Fibroblast of mammary gland (primary cell): ENCODE results near the gene TRPM2.
"Not testable (repeated sequence)": the region's sequence is repeated elsewhere in the genome, so short reads cannot be mapped to it uniquely, and the experiment has no call there.

Source experiments
- DNase-seq: peaks from one replicate; pipeline ENCODE4 v3.0.0-alpha.2; 2010; ENCODE audit warnings: low read depth
- H3K4me3 ChIP-seq: 2 replicates; pipeline ENCODE4 v1.5.1; 2011; ENCODE audit warnings: low read depth, mild to moderate bottlenecking, low read length, moderate library complexity; ENCODE audit not compliant: control insufficient read depth
- TF ChIP-seq, protein P1 (sequence below): conservative IDR thresholded peaks from 2 replicates; pipeline ENCODE4 v1.5.1; 2011; ENCODE audit warnings: low read depth, low read length, inconsistent platforms; ENCODE audit not compliant: control insufficient read depth, insufficient read depth

Gene TRPM2

DNA sequence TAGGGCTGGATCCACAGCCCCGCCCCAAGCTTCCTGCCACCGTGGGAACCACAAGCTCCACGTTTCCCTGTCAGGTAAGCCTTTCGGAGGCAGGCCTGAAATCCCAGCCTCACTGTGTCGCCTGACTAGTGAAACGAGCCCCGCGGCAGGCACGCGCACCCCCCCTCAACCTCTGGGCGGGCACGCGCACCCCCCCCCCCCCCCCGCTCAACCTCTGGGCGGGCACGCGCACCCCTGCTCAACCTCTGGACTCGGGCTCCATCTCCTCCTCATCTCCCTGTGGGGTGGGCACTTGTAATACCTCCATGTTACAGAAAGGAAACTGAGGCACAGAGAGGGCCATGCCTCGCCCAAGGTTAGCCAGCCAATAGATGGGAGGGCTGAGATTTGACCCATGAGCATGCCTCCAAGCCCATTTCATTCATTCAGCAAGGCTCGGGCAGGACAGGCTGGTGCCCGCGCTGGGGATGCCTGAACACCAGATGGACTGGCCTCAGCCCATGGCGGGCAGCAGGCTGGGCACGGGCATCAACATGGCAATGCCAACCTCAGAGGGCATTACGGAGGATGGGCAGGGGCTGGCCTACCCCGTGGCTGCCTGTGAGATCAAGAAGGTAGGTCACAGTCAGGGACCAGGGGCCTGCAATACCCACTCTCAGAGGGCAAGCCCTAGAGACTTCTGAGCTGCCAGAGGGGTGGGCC lies 18.9 kb upstream of the TRPM2 start:
- no peak for DNase-seq
- TF ChIP-seq, protein P1, sequence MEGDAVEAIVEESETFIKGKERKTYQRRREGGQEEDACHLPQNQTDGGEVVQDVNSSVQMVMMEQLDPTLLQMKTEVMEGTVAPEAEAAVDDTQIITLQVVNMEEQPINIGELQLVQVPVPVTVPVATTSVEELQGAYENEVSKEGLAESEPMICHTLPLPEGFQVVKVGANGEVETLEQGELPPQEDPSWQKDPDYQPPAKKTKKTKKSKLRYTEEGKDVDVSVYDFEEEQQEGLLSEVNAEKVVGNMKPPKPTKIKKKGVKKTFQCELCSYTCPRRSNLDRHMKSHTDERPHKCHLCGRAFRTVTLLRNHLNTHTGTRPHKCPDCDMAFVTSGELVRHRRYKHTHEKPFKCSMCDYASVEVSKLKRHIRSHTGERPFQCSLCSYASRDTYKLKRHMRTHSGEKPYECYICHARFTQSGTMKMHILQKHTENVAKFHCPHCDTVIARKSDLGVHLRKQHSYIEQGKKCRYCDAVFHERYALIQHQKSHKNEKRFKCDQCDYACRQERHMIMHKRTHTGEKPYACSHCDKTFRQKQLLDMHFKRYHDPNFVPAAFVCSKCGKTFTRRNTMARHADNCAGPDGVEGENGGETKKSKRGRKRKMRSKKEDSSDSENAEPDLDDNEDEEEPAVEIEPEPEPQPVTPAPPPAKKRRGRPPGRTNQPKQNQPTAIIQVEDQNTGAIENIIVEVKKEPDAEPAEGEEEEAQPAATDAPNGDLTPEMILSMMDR, result no peak
- H3K4me3 ChIP-seq, result no peak overlapping the region

DNA sequence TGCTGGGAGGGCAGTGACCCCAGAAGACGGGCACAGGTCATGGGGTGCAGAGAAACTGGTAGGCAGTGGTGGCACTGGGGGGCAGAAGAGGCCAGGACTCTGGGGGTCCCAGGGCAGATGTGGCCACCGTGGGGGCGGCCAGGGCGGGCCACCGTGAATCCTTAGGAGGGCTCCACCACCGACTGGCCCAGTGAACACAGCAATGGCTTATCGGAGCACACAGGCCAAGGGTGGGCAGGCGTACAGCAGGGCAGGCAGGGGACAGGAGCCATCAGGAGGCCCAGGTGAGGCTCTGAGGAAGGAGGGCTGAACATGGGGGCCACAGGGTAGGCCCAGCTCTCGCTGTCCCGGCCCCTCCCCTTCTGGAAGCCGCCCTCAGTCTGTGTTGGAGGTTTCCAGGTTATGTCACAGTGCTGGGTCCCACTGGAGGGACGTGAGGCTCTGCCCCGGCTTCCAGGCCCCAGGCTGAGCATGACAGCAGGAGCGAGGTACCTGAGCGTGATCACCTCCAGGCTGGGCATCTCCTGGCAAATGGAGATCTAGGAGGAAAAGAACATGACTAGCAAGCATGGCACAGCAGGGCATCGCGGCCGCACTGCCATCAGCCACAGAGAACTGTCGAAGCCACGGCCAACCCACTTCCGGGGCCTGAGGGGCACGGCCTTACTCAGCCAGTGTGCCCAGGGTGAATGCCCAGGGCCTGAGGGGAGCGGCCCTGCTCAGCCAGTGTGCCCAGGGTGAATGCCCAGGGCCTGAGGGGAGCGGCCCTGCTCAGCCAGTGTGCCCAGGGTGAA lies 18.0 kb upstream of the TRPM2 start:
- no peak for DNase-seq
- TF ChIP-seq, protein P1, result no peak
- no peak overlapping the region for H3K4me3 ChIP-seq

DNA sequence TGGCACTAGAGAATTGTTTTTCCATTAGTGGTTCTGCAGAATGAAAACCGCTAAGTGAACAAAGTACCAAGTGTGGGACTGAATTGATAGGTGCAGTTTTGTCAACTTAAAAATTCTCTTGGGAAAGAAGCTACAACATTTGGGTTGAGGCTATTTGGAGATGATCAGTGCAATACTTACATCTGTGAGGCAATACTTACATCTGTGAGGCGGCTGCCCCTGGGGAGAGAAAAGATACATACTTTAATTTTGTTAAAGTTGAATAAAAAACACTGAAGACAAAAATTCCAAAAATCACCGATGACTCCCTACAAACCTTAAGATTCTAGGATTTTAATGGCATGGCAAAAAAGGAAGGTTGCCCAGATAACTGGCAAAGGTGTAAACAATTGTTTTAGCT lies 16.0 kb upstream of the TRPM2 start:
- DNase-seq, result no peak
- TF ChIP-seq, protein P1, result no peak
- H3K4me3 ChIP-seq, result no peak overlapping the region

DNA sequence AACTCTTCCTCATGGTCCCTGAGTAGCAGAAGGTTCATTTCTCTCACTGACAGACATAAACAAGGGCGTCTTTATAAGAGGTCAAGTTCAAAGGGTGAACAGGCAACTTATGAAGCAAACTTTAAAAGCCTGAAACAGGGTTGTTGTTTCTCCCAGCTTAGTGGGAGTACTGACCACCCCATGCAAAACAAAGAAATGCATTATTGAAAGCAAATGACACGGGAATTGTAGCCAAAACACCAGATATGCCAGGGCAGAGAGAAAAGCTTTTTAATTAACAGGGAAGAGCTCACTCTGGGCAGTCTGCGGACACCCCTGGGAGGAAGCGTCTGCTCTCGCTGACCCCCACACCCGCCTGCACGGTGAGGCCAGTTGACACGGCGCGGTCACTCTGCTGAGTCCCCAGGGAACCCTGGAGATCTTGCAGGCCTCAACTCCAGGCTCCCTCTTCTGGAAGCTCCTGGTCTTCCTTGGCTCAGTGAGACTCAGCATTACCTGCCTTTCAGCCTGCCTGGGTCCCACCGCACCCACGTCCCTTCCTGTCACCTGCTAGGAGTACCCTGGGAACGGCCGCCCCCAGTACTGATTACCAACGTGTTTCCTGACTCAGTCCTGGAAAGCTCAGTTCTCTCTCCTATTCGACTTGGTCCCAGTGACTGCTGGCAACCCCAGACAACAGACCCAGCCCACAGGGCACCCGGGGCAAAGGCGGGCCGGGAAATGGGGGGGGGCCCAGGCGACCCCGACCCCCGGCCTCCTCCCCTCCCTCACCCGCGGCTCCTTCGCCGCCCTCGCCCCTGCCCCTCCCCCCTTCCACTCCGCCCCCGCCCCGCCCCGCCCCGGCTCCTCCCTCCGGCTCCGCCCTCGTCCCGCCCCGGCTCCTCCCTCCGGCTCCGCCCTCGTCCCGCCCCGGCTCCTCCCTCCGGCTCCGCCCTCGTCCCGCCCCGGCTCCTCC lies 15.2 kb upstream of the TRPM2 start:
- peak overlapping the region; percentile 38 for H3K4me3 ChIP-seq
- TF ChIP-seq, protein P1, result peak; percentile 33
- DNase-seq, result peak; percentile 52

DNA sequence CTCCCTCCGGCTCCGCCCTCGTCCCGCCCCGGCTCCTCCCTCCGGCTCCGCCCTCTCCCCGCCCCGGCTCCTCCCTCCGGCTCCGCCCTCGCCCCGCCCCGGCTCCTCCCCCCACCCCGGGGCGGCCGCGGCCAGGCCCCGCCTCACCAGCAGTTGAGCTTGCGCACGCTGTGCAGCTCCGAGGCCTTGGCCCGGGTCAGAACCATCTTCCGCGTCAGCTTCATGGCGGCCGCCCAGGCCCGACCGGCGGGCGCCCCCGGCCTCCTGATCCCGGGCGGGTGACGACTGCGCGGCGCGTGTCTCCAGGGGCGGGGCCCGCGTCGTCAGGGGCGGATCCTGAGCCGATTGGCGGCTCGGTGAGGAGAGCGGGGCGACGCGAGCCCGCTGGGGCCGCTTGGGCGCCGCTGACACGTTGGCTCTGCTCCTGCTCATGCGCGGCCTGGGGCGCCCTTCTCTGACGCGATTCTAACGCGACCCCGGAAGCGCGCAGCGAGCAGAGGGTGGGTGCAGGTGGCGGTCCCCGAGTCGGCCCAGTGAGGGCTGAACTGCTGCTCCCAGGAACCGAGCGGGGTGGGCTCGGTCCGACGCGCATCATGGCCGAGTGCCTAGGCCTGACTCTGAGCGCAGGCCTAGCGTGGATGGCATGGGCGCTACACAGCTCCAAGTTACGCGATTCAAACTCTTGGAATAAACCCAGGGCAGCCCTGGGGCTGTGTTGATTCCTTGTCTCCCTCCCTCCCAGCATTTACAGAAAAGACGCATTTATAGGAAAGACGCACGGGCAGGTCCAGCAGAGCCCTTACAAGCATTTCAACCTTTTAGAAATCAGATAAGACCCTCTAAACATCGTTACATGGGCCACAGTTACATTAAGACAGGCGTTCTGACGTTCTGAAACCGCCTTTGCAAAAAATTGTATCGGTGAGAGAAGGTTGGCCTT lies 14.2 kb upstream of the TRPM2 start, which contains the start of gene CFAP410:
Gene CFAP410, minus strand, starts transcription at position 420 of the 940 bp plus-strand sequence. Its CDS starts 196 bp downstream, at position 224.
- peak within 1 kb of the TSS; percentile 75 for H3K4me3 ChIP-seq
- peak; percentile 89 for DNase-seq
- TF ChIP-seq, protein P1, result no peak

DNA sequence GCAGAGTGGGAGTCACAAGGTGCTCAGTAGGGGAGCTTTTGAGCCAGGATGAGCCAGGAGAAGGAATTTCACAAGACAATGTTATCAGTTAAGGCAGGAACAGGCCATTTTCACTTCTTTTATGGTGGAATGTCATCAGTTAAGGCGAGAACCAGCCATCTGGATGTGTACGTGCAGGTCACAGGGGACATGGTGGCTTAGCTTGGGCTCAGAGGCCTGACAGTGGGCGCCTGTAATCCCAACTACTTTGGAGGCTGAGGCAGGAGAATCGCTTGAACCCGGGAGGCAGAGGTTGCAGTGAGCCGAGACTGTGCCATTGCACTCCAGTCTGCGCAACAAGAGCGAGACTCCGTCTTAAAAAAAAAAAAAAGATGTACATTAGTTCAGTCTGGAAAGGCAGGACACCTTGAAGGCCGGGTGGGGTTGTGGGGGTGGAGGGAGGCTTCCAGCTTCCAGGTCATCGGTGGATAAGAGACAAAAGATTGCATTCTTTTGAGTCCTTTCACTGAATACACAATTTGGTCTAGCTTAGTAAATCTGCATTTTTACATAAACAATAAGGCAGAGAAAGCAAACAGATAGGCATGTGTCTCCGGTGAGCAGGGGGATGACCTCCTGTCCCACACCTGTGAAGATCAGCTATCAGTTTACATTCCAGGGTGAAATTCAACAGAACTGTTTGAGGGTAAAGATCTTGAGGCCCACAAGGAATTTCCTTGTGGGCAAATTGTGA lies 11.5 kb upstream of the TRPM2 start:
- H3K4me3 ChIP-seq, DNase-seq: not testable (repeated sequence)

DNA sequence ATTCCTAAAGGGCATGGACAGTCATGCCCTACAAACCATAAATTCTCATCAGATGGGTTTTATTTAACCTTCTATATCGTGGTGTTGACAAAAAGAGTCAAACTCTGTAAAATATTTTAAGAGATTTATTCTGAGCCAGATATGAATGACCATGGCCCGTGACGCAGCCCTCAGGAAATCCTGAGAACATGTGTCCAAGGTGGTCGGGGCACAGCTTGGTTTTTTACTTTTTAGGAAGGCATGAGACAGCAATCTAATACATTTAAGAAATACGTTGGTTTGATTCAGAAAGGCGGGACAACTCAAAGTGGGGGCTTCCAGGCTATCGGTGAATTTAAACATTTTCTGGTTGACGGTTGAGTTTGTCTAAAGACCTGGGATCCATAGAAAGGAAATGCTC lies 10.4 kb upstream of the TRPM2 start:
- H3K4me3 ChIP-seq, DNase-seq: not testable (repeated sequence)
